ENCODE data around the gene SNX13.

Gene SNX13

GRCh38 chr7:17940302-17940883, at the start of gene SNX13:
Gene SNX13 (minus strand): TSS chr7:17940494. CDS start chr7:17940295, 199 bp downstream.
- DNase-seq, result peak; percentile 42

DNA sequence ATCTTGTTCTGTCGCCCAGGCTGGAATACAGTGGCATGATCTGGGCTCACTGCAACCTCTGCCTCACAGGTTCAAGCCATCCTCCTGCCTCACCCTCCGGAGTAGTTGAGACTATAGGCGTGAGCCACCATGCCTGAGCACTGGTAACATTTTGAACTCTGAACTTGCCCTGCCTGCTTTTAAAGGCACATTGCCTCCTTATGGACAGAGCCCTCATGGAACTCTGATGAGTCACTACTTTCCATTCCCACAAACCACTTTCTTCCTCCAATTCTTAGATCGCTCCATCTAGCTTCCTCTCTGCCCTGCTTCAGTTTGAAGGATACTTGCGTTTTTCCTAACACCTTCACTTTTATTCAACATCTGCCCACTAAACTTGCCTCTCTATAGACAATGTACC, 49.3 kb upstream of the SNX13 start:
- DNase-seq, result no peak

- no peak for DNase-seq
Measured at GRCh38 chr7:17988858-17989257, 48.6 kb upstream of the SNX13 start.

- no peak for DNase-seq
Measured at GRCh38 chr7:17988141-17988540, 47.8 kb upstream of the SNX13 start.

- DNase-seq, result no peak
Measured at GRCh38 chr7:17986851-17987250, 46.6 kb upstream of the SNX13 start.

DNA sequence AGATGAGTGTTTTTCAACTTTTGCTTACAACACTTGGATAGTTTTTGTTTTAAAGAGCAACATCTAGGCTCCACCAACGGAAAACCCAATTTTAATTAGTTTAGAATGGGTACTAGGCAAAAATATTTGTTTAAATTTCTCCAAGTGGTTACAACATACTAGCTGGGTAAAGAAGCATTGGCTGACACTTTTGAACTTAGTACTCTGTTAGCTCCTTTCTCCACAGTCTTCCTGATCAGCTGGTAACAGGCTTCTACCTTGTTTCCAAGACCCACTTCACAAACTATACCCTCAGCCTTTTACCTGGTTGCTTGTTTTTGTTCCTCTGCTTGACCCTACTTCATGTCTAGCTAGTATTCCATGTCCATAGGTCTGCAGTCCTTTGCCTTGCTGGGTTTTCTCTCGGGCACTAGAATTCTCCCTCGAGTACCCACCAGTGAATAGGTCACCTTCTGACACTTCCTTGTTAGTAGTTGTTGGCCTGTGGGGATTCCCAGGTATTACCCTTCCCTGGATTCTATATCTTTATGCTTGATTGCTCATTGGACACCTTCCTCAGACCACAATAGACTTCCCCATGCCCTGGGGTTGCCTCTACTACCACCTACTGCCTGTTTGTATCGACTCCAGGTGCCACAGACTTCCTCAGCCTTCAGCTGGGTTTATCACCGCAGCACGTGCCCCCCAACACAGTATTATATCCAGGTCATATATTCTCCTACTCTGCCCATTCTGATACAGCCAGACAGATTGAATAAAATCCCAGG, 45.4 kb upstream of the SNX13 start:
- no peak for DNase-seq

GRCh38 chr7:17984288-17984687, 44.0 kb upstream of the SNX13 start:
- no peak for DNase-seq

- DNase-seq, result no peak
Measured at GRCh38 chr7:17983221-17984062, 43.1 kb upstream of the SNX13 start.

DNA sequence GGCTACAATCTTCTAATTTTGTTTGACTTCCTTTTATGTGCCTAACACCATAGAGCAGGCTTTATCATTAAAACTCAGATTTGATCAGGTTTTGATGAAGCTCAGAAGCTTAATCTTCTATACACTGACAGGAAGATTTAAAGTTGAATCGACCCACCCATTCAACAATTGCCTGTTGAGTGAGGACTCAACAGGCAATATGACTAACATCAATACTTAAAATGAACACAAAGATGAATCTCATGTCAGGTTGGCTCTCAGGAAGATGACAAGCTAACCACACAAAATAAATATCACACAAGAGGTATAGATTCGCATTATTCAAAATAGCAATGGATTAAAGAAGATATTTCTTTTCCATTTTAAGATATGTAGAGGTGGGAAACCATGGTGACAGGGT, 36.7 kb upstream of the SNX13 start:
- DNase-seq, result no peak

DNA sequence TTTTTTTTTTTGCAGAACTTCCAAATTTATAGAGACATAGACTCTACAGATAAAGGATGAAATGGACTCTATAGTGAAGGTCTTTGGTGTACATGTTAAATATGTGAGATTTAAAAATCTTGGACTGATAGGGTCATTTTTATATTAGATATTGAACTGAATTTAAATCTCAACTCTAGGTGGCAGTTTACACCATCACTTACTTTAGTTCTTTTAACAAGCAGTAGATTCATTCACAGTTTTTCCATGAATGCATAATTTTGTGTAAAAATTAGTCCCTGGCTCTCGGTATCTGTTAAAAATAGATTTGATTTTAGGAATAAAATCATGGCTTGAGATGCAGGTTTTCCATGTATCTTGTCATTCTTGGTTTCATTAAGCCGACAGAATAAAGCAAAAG, 31.1 kb upstream of the SNX13 start:
- no peak for DNase-seq

- DNase-seq, result no peak
Measured at GRCh38 chr7:17968791-17969715, 28.8 kb upstream of the SNX13 start.

- no peak for DNase-seq
Measured at GRCh38 chr7:17966706-17967105, 26.4 kb upstream of the SNX13 start.

DNA sequence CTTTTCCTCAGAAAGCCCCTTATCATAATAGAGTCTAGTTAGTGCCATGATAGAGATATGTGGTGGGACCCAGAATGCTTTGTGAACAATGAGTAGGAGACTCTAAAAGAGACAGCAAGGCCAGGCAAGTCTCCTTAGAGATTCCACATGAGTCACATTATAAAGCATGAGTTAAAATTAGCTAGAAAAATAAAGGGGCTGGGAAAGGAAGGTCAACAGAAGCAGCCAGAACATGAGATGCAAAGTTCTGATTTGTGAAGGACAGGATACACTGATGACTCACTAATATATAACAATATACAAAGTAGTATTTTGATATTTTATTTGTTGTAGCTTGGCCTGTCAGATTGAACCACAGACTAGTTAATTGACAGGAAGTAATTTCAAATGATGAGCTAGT, 25.3 kb upstream of the SNX13 start:
- no peak for DNase-seq

DNA sequence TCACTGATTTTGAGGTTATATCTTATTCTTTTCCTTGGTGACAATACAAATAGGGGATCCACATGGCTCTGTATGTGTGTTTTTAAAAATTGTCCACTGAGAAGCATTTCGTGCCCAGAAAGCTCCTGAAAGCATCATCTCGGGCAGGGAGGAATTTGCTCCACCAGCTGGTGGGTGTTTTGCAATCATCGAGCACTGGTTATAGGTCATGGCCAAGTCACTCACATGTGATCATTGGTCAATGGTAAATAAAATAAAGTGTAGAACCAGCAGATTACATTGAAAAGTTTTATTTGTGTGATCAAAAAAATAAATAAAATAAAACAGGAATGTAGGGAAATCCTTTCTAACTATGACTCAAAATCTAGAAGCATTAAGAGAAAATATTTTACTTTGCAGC, 23.0 kb upstream of the SNX13 start:
- no peak for DNase-seq

GRCh38 chr7:17962652-17963051, 22.4 kb upstream of the SNX13 start:
- no peak for DNase-seq

GRCh38 chr7:17957871-17958270, 17.6 kb upstream of the SNX13 start:
- no peak for DNase-seq

GRCh38 chr7:17952387-17952786, 12.1 kb upstream of the SNX13 start:
- no peak for DNase-seq

- no peak for DNase-seq
Measured at GRCh38 chr7:17951742-17952254, 11.5 kb upstream of the SNX13 start.

- DNase-seq, result no peak
Measured at GRCh38 chr7:17948526-17949238, 8.4 kb upstream of the SNX13 start.

GRCh38 chr7:17947620-17948019, 7.3 kb upstream of the SNX13 start:
- no peak for DNase-seq

DNA sequence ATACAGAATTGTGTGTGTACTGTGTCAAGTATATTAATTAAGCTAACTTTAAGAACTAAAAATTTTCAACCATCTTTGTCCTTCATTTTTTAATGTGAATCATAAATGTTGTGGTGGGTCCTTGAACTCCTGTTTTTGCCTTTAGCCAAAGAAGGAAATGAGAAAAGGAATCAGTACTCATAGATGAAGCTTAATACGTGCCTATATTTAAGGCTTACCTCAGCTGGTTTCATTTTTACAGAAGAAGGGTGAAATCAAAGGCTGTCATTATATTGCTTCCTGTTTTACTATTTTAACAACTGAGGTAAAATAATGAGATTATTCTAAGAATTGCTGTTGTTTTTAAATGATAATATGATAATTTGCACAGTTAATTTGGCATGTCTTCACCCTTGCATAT, 6.3 kb upstream of the SNX13 start:
- DNase-seq, result no peak

GRCh38 chr7:17944720-17945119, 4.4 kb upstream of the SNX13 start:
- no peak for DNase-seq
